ENCODE data around the gene NIM1K. TPM values are rescaled to one million over a fixed set of nuclear protein-coding genes. Genes with fewer than 3 reads are reported as not detected.

The NIM1K gene
- total and polyA plus RNA-seq, 4 donors, result 0.26 to 1.5 (median 0.58) TPM; not detected in 1

- DNase-seq (no peak), ATAC-seq (ENCODE audit: low FRiP score) (no peak)
- Histone ChIP-seq H3K4me3 (ENCODE audit: low read length in 2 of 2) (no peak overlapping the region), H3K27me3 (ENCODE audit: control insufficient read depth in 1 of 2, insufficient read depth in 2 of 2, low read length in 1 of 2) (no peaks in the 10 kb centered on the region), H3K27ac (ENCODE audit: low read depth in 1 of 2, low read length in 2 of 2) (no peak overlapping the region), H3K36me3 (ENCODE audit: control insufficient read depth in 1 of 2, insufficient read depth in 2 of 2, low read length in 1 of 2) (no peaks in the 10 kb centered on the region), H3K4me1 (ENCODE audit: control insufficient read depth in 1 of 2, insufficient read depth in 2 of 2, low read length in 2 of 2) (no peaks in the 10 kb centered on the region), H3K9me3 (ENCODE audit: control insufficient read depth, low read length) (peaks cover 1% of the 10 kb centered on the region)
- WGBS, 2 donors, result 72 to 76% methylated on average over 1 of the region's 1 CpG
- intact Hi-C loops (cut with DNase I), result no loop called here
These were observed 35.6 kb downstream of the NIM1K start for GRCh38 chr5:43227655-43228054.

- DNase-seq, result no peak
- ATAC-seq (ENCODE audit: low FRiP score), result no peak
- Histone ChIP-seq H3K9me3 (ENCODE audit: control insufficient read depth, low read length) (peaks cover 1% of the 10 kb centered on the region), H3K27me3 (ENCODE audit: control insufficient read depth in 1 of 2, insufficient read depth in 2 of 2, low read length in 1 of 2) (no peaks in the 10 kb centered on the region), H3K4me1 (ENCODE audit: control insufficient read depth in 1 of 2, insufficient read depth in 2 of 2, low read length in 2 of 2) (no peaks in the 10 kb centered on the region), H3K27ac (ENCODE audit: low read depth in 1 of 2, low read length in 2 of 2) (no peak overlapping the region), H3K4me3 (ENCODE audit: low read length in 2 of 2) (no peak overlapping the region), H3K36me3 (ENCODE audit: control insufficient read depth in 1 of 2, insufficient read depth in 2 of 2, low read length in 1 of 2) (no peaks in the 10 kb centered on the region)
- WGBS, 2 donors, result 78 to 85% methylated on average over 3 of the region's 3 CpGs
- intact Hi-C loops (cut with DNase I), result no loop called here
These were observed 38.7 kb downstream of the NIM1K start for GRCh38 chr5:43230707-43231106.

DNA sequence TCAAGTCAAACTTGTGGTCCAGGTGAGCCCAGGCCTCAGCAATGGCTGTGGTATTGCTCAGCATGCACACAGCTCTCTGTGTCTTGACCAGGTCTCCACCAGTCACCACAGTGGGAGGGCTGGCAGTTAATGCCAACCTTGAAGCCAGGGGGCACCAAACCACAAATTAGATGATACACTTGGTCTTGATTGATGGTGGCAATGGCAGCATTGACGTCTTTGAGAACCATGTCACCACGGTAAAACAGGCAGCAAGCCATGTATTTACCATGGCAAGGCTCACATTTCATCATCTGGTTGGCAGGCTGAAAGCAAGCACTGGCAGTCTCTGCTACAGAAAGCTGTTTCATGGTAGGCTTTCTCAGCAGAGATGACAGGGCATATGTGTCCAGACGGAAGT lies 40.0 kb downstream of the NIM1K start:
- WGBS, 2 donors, result 11 to 24% methylated on average over 3 of the region's 3 CpGs
- intact Hi-C loops (cut with DNase I), result no loop called here
- Histone ChIP-seq H3K4me1 (ENCODE audit: control insufficient read depth in 1 of 2, insufficient read depth in 2 of 2, low read length in 2 of 2) (no peaks in the 10 kb centered on the region), H3K27me3 (ENCODE audit: control insufficient read depth in 1 of 2, insufficient read depth in 2 of 2, low read length in 1 of 2) (no peaks in the 10 kb centered on the region), H3K27ac (ENCODE audit: low read depth in 1 of 2, low read length in 2 of 2) (no peak overlapping the region), H3K9me3 (ENCODE audit: control insufficient read depth, low read length) (peaks cover 1% of the 10 kb centered on the region), H3K4me3 (ENCODE audit: low read length in 2 of 2) (no peak overlapping the region), H3K36me3 (ENCODE audit: control insufficient read depth in 1 of 2, insufficient read depth in 2 of 2, low read length in 1 of 2) (no peaks in the 10 kb centered on the region)
- ATAC-seq (ENCODE audit: low FRiP score) (no peak), DNase-seq (no peak)

- H3K27ac ChIP-seq (ENCODE audit: low read depth in 1 of 2, low read length in 2 of 2), result no peak overlapping the region
- no peaks in the 10 kb centered on the region for H3K27me3 ChIP-seq (ENCODE audit: control insufficient read depth in 1 of 2, insufficient read depth in 2 of 2, low read length in 1 of 2)
- no peak for ATAC-seq (ENCODE audit: low FRiP score)
- WGBS, 2 donors, result 76 to 80% methylated on average over 15 of the region's 15 CpGs
- H3K4me3 ChIP-seq (ENCODE audit: low read length in 2 of 2), result no peak overlapping the region
- no peak for DNase-seq
- H3K4me1 ChIP-seq (ENCODE audit: control insufficient read depth in 1 of 2, insufficient read depth in 2 of 2, low read length in 2 of 2), result no peaks in the 10 kb centered on the region
- H3K9me3 ChIP-seq (ENCODE audit: control insufficient read depth, low read length), result peaks cover 1% of the 10 kb centered on the region
- intact Hi-C loops (cut with DNase I), result no loop called here
- H3K36me3 ChIP-seq (ENCODE audit: control insufficient read depth in 1 of 2, insufficient read depth in 2 of 2, low read length in 1 of 2), result no peaks in the 10 kb centered on the region
These were observed 41.2 kb downstream of the NIM1K start for GRCh38 chr5:43232943-43233833.

DNA sequence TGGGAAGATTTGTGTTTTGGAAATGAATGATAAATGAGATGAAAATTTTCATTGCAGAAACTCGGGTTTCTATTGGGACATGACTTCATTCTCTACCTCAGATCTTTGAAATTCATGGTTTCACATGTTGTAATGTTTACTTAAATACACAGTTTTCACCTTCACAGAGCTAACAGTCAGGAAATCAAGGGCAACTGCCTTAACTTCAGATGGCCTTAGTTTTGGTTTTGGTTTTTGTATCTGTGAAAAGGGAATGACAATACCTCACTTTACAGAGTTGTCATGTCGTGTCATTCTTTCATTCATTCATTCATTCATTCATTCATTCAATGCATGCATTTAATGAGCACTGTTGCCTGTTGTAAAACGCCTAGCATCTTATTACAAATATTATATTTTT lies 41.9 kb downstream of the NIM1K start:
- H3K27ac ChIP-seq (ENCODE audit: low read depth in 1 of 2, low read length in 2 of 2), result no peak overlapping the region
- peaks cover 1% of the 10 kb centered on the region for H3K9me3 ChIP-seq (ENCODE audit: control insufficient read depth, low read length)
- WGBS, 2 donors, result 59 to 64% methylated on average over 3 of the region's 3 CpGs
- H3K4me1 ChIP-seq (ENCODE audit: control insufficient read depth in 1 of 2, insufficient read depth in 2 of 2, low read length in 2 of 2), result no peaks in the 10 kb centered on the region
- no peaks in the 10 kb centered on the region for H3K27me3 ChIP-seq (ENCODE audit: control insufficient read depth in 1 of 2, insufficient read depth in 2 of 2, low read length in 1 of 2)
- H3K4me3 ChIP-seq (ENCODE audit: low read length in 2 of 2), result no peak overlapping the region
- intact Hi-C loops (cut with DNase I), result no loop called here
- no peak for DNase-seq
- H3K36me3 ChIP-seq (ENCODE audit: control insufficient read depth in 1 of 2, insufficient read depth in 2 of 2, low read length in 1 of 2), result no peaks in the 10 kb centered on the region
- ATAC-seq (ENCODE audit: low FRiP score), result no peak

- Histone ChIP-seq H3K27ac (ENCODE audit: low read depth in 1 of 2, low read length in 2 of 2) (no peak overlapping the region), H3K4me1 (ENCODE audit: control insufficient read depth in 1 of 2, insufficient read depth in 2 of 2, low read length in 2 of 2) (no peaks in the 10 kb centered on the region), H3K36me3 (ENCODE audit: control insufficient read depth in 1 of 2, insufficient read depth in 2 of 2, low read length in 1 of 2) (no peaks in the 10 kb centered on the region), H3K4me3 (ENCODE audit: low read length in 2 of 2) (no peak overlapping the region), H3K9me3 (ENCODE audit: control insufficient read depth, low read length) (peaks cover 1% of the 10 kb centered on the region), H3K27me3 (ENCODE audit: control insufficient read depth in 1 of 2, insufficient read depth in 2 of 2, low read length in 1 of 2) (no peaks in the 10 kb centered on the region)
- 73 to 75% methylated on average over 5 of the region's 5 CpGs for WGBS, 2 donors
- no peak for ATAC-seq (ENCODE audit: low FRiP score)
- intact Hi-C loops (cut with DNase I), result no loop called here
- no peak for DNase-seq
These were observed 44.8 kb downstream of the NIM1K start for GRCh38 chr5:43236653-43237355.

DNA sequence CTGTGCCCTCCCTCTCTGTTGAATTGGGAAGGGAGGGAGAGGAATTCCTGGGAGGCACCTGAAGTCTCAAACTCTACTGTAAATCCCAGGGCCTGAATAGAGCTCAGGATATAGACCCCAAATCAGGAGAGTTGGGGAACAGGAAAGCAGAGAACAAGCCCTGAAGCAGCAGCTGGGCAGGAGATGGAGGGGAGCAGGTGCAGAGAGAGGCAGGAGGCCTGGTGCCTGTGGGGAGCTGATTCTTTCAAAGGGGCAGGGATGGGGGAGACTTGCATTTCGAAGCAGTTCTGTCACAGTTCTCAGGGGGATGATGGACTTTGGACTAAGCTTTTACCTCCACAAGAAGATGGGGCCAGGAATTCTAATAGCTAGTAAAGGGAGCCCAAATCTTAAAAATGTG lies 50.2 kb downstream of the NIM1K start:
- no peaks in the 10 kb centered on the region for H3K27me3 ChIP-seq (ENCODE audit: control insufficient read depth in 1 of 2, insufficient read depth in 2 of 2, low read length in 1 of 2)
- H3K4me1 ChIP-seq (ENCODE audit: control insufficient read depth in 1 of 2, insufficient read depth in 2 of 2, low read length in 2 of 2), result no peaks in the 10 kb centered on the region
- H3K36me3 ChIP-seq (ENCODE audit: control insufficient read depth in 1 of 2, insufficient read depth in 2 of 2, low read length in 1 of 2), result no peaks in the 10 kb centered on the region
- DNase-seq, result no peak
- ATAC-seq (ENCODE audit: low FRiP score), result no peak
- H3K4me3 ChIP-seq (ENCODE audit: low read length in 2 of 2), result no peak overlapping the region
- intact Hi-C loops (cut with DNase I), result no loop called here
- H3K9me3 ChIP-seq (ENCODE audit: control insufficient read depth, low read length), result no peaks in the 10 kb centered on the region
- WGBS, 2 donors, result 60 to 61% methylated on average over 1 of the region's 1 CpG
- no peak overlapping the region for H3K27ac ChIP-seq (ENCODE audit: low read depth in 1 of 2, low read length in 2 of 2)

GRCh38 chr5:43243270-43243669 lies 51.2 kb downstream of the NIM1K start:
- no peak for DNase-seq
- Histone ChIP-seq H3K27ac (ENCODE audit: low read depth in 1 of 2, low read length in 2 of 2) (no peak overlapping the region), H3K4me3 (ENCODE audit: low read length in 2 of 2) (no peak overlapping the region), H3K36me3 (ENCODE audit: control insufficient read depth in 1 of 2, insufficient read depth in 2 of 2, low read length in 1 of 2) (no peaks in the 10 kb centered on the region), H3K4me1 (ENCODE audit: control insufficient read depth in 1 of 2, insufficient read depth in 2 of 2, low read length in 2 of 2) (no peaks in the 10 kb centered on the region), H3K9me3 (ENCODE audit: control insufficient read depth, low read length) (no peaks in the 10 kb centered on the region), H3K27me3 (ENCODE audit: control insufficient read depth in 1 of 2, insufficient read depth in 2 of 2, low read length in 1 of 2) (no peaks in the 10 kb centered on the region)
- no peak for ATAC-seq (ENCODE audit: low FRiP score)
- intact Hi-C loops (cut with DNase I), result no loop called here
